ENCODE results near the gene GRM4.

GRCh38 chr6:34190504-34191122 is 44.7 kb upstream of the GRM4 start:
- TF ChIP-seq CTCF (IDR thresholded peaks at IDR 0.05), result no peak
- no peak for TF ChIP-seq POLR2A (IDR thresholded peaks at IDR 0.05)

Measured in right lobe of liver (tissue), 4 donors.